Choroid plexus epithelial cell (primary cell): Measurements from ENCODE around the gene ADCY2.

Experiments
- DNase-seq: peaks from one replicate; pipeline ENCODE4 v3.0.0-alpha.2; 2010; ENCODE audit warnings: low read depth
- H3K4me3 ChIP-seq: 2 replicates; pipeline ENCODE4 v1.5.1; 2011; ENCODE audit warnings: low read depth, mild to moderate bottlenecking, control low read depth, low read length, moderate library complexity
- CTCF ChIP-seq: conservative IDR thresholded peaks from 2 replicates; pipeline ENCODE4 v1.5.1; 2011; ENCODE audit warnings: low read depth, mild to moderate bottlenecking, control low read depth, inconsistent platforms, low read length, moderate library complexity

The ADCY2 gene

GRCh38 chr5:7781899-7782298, 386.0 kb downstream of the ADCY2 start:
- no peak for TF ChIP-seq CTCF
- no peak for DNase-seq
- no peak overlapping the region for H3K4me3 ChIP-seq

DNA sequence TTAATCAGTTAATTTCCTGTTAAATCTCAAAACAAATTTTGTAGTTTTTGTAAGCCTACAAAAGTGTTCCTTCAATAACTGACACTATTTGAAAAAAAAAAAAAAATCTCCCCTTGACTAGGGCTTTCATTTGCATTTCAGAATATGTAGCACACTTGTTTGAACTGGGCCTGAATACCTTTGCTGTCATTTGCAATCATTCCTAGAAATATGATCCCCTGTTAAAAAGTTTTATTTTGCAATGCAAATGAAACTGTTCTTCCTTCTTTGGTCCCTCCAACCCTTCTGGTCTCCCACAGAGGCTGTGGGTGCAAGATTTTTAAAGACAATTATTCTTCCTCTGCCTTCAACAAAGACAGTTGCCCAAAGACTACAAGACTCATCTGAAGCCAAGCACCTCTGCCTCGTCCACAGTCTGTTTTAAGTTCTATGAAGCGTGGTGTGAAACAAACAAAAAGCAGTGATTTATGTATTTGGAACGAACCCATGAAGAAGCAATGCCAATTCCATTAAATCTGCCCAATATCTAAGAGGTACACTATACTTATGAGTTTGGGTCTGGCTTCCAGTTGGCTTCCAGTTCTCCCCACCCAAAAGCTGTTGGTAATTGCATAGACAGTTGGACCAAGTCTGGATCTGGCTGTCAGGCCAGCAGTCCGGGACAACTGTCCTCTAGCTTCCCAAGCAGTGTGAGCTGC, 388.9 kb downstream of the ADCY2 start:
- H3K4me3 ChIP-seq: no peak overlapping the region
- TF ChIP-seq CTCF: no peak
- no peak for DNase-seq

- no peak overlapping the region for H3K4me3 ChIP-seq
- no peak for TF ChIP-seq CTCF
- no peak for DNase-seq
Measured at GRCh38 chr5:7787770-7788169, 391.8 kb downstream of the ADCY2 start.

DNA sequence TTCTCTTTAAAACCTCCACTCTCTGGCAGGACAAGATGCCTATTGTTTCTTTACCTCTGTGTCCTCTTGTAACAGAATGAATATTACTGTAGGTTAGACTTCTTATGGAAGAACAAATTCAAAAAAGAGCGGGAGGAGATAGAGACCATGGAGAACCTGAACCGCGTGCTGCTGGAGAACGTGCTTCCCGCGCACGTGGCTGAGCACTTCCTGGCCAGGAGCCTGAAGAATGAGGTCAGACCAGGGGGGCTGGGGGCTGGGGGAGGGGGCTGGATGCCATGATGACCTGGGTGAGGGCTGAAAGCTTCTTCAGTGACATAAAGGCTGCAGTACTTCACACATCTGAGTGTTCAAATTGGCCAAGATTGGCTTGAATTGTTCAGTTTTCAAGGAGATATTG, 393.6 kb downstream of the ADCY2 start:
- no peak for TF ChIP-seq CTCF
- no peak overlapping the region for H3K4me3 ChIP-seq
- no peak for DNase-seq

GRCh38 chr5:7793895-7794294, 398.0 kb downstream of the ADCY2 start:
- H3K4me3 ChIP-seq: no peak overlapping the region
- DNase-seq: no peak
- no peak for TF ChIP-seq CTCF

DNA sequence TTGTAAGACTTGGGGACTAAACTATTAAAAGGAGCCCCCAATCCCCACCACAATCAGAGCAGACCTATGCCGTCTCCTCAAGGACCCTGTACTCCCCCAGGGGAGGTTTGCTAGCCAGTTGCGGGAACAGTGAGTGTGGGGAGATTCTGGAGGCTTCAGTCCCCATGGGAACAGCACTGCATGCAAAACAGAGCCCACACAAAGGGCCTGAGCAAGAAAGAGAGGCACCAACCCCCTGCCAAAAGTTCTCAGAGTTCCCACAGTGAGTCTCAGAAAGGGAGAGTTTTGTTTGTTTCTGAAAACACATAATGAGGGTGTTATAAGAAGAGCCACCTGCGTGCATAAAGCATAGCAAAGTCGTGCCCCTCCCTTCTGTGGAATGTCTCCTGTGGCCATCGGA, 398.4 kb downstream of the ADCY2 start:
- H3K4me3 ChIP-seq: no peak overlapping the region
- TF ChIP-seq CTCF: no peak
- DNase-seq: no peak

GRCh38 chr5:7794823-7795222, 398.9 kb downstream of the ADCY2 start:
- no peak for TF ChIP-seq CTCF
- DNase-seq: no peak

More at GRCh38 chr5:7794823-7795222, 398.9 kb downstream of the ADCY2 start:
- H3K4me3 ChIP-seq: no peak overlapping the region
